Measurements from ENCODE around the gene C22orf39.

GRCh38 chr22:19479355-19480172 is 32.1 kb upstream of the C22orf39 start, which contains the start of gene CDC45:
- TF ChIP-seq CTCF (IDR thresholded peaks at IDR 0.05) (no peak), POLR2A (IDR thresholded peaks at IDR 0.05) (no peak), POLR2AphosphoS5 (IDR thresholded peaks at IDR 0.05) (peak in 2 of 3 donors; percentile 60 to 73)

Measured in breast epithelium (tissue), 3 donors.